ENCODE measurements around the gene RXRB. TPM values are rescaled to one million over a fixed set of nuclear protein-coding genes. Genes with fewer than 3 reads are reported as not detected.

The RXRB gene
- total RNA-seq, 1 experiment from 2014 or later: 30.4 TPM

DNA sequence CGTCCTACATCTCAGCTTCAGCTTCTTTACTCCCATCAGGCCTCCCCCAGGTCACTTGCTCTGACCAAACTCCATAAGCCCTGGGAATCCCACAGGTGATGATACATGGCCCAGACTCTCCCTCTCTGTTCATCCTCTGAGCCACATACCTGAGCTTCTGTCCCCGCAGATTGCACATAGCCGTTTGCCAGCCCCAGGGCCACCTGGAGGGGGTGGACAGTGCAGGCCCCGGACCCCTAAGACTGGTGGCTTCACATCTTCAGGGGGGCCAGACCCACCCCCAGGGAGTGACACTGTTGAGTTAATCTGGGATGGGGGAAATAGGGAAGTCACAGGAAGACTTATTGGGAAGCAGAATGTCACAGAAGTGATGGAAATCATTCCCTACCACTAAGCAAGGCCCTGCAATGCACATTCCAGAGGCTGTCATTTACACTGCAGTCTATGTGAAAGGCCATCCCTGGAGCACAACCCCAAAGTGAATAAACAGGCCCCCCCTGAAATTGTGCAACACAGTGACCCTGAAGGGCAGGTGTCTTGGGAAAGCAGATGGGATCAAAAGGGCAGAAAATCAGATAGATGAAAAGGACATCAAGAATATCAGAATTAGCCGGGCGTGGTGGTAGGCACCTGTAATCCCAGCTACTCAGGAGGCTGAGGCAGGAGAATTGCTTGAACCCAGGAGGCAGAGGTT, 2.2 kb downstream of the RXRB start:
- Histone ChIP-seq H3K4me1 (peaks cover 19% of the 10 kb centered on the region), H3K9me3 (no peaks in the 10 kb centered on the region), H3K4me3 (ENCODE audit: low read depth, low read length) (no peak overlapping the region), H3K27me3 (replicated peaks; ENCODE audit: control insufficient read depth, insufficient read depth, low read length) (no peaks in the 10 kb centered on the region), H3K36me3 (ENCODE audit: control insufficient read depth, insufficient read depth, low read length) (peaks cover 11% of the 10 kb centered on the region)
- Mint-ChIP-seq H3K9me3 (ENCODE audit: unreplicated experiment) (no peaks in the 10 kb centered on the region), H3K36me3 (ENCODE audit: insufficient read depth, unreplicated experiment) (peaks cover 49% of the 10 kb centered on the region), H3K27ac (ENCODE audit: unreplicated experiment) (peak overlapping the region; percentile 99), H3K4me1 (ENCODE audit: low read depth, unreplicated experiment) (peaks cover 36% of the 10 kb centered on the region), H3K27me3 (ENCODE audit: insufficient read depth, unreplicated experiment) (no peaks in the 10 kb centered on the region), H3K4me3 (ENCODE audit: unreplicated experiment) (peak overlapping the region; percentile 100)
- DNase-seq: peak; percentile 61 to 70
- TF ChIP-seq CTCF (IDR thresholded peaks at IDR 0.05; ENCODE audit: insufficient read depth in 1 of 2, low read depth in 1 of 2, low read length in 1 of 2, severe bottlenecking in 1 of 2, unreplicated experiment in 1 of 2): no peak
- no TSS peak for BruUV-seq (replicated peaks)
- ChIA-PET POLR2A (no interaction called here), CTCF (interaction anchor here (1.1 kb wide), 1 partner anchor 26 kb away, joined by 3 read pairs; no protein-coding TSS in a partner anchor)
- intact Hi-C loops (cut with micrococcal nuclease; ENCODE audit: unreplicated experiment): no loop called here

GRCh38 chr6:33197431-33198048, 2.9 kb downstream of the RXRB start:
- Histone ChIP-seq H3K27me3 (replicated peaks; ENCODE audit: control insufficient read depth, insufficient read depth, low read length) (no peaks in the 10 kb centered on the region), H3K36me3 (ENCODE audit: control insufficient read depth, insufficient read depth, low read length) (peaks cover 6% of the 10 kb centered on the region), H3K4me1 (peaks cover 19% of the 10 kb centered on the region), H3K9me3 (no peaks in the 10 kb centered on the region), H3K4me3 (ENCODE audit: low read depth, low read length) (no peak overlapping the region)
- H3K9me3 Mint-ChIP-seq (ENCODE audit: unreplicated experiment): no peaks in the 10 kb centered on the region
- peak in 1 of 2 experiments; percentile 61 for DNase-seq
- peak; percentile 43 to 55 for TF ChIP-seq CTCF (IDR thresholded peaks at IDR 0.05; ENCODE audit: insufficient read depth in 1 of 2, low read depth in 1 of 2, low read length in 1 of 2, severe bottlenecking in 1 of 2, unreplicated experiment in 1 of 2)
- peaks cover 41% of the 10 kb centered on the region for H3K36me3 Mint-ChIP-seq (ENCODE audit: insufficient read depth, unreplicated experiment)
- H3K4me3 Mint-ChIP-seq (ENCODE audit: unreplicated experiment): peak overlapping the region; percentile 100
- H3K27ac Mint-ChIP-seq (ENCODE audit: unreplicated experiment): peak overlapping the region; percentile 99
- no TSS peak for BruUV-seq (replicated peaks)
- intact Hi-C loops (cut with micrococcal nuclease; ENCODE audit: unreplicated experiment): loop anchor here (1.0 kb wide), 1 partner anchor 36 kb away; no protein-coding TSS in a partner anchor
- CTCF ChIA-PET: interaction anchor here (1.0 to 1.1 kb wide), 2 partner anchors 25 to 36 kb away, joined by 3 to 6 read pairs; no protein-coding TSS in a partner anchor
- H3K27me3 Mint-ChIP-seq (ENCODE audit: insufficient read depth, unreplicated experiment): no peaks in the 10 kb centered on the region
- POLR2A ChIA-PET: no interaction called here
- H3K4me1 Mint-ChIP-seq (ENCODE audit: low read depth, unreplicated experiment): peaks cover 33% of the 10 kb centered on the region

GRCh38 chr6:33195304-33196165, 4.9 kb downstream of the RXRB start:
- H3K4me3 Mint-ChIP-seq (ENCODE audit: unreplicated experiment): no peak overlapping the region
- no peak for DNase-seq
- H3K9me3 Mint-ChIP-seq (ENCODE audit: unreplicated experiment): no peaks in the 10 kb centered on the region
- Histone ChIP-seq H3K27me3 (replicated peaks; ENCODE audit: control insufficient read depth, insufficient read depth, low read length) (no peaks in the 10 kb centered on the region), H3K4me3 (ENCODE audit: low read depth, low read length) (no peak overlapping the region), H3K4me1 (peaks cover 11% of the 10 kb centered on the region), H3K36me3 (ENCODE audit: control insufficient read depth, insufficient read depth, low read length) (no peaks in the 10 kb centered on the region; the same call in 1 of the 2 replicates), H3K9me3 (no peaks in the 10 kb centered on the region)
- no TSS peak for BruUV-seq (replicated peaks)
- intact Hi-C loops (cut with micrococcal nuclease; ENCODE audit: unreplicated experiment): no loop called here
- ChIA-PET CTCF (no interaction called here), POLR2A (no interaction called here)
- H3K36me3 Mint-ChIP-seq (ENCODE audit: insufficient read depth, unreplicated experiment): peaks cover 25% of the 10 kb centered on the region
- no peak overlapping the region for H3K27ac Mint-ChIP-seq (ENCODE audit: unreplicated experiment)
- no peaks in the 10 kb centered on the region for H3K27me3 Mint-ChIP-seq (ENCODE audit: insufficient read depth, unreplicated experiment)
- peaks cover 23% of the 10 kb centered on the region for H3K4me1 Mint-ChIP-seq (ENCODE audit: low read depth, unreplicated experiment)
- no peak for TF ChIP-seq CTCF (IDR thresholded peaks at IDR 0.05; ENCODE audit: insufficient read depth in 1 of 2, low read depth in 1 of 2, low read length in 1 of 2, severe bottlenecking in 1 of 2, unreplicated experiment in 1 of 2)
